NB4 (cell line): ENCODE measurements around the gene CNBD2.

Source experiments
- TF ChIP-seq, protein P1 (sequence below): IDR thresholded peaks from one replicate; pipeline ENCODE4 v1.5.1; 2012; ENCODE audit warnings: low read depth, low read length
- TF ChIP-seq, protein P2 (sequence below): IDR thresholded peaks from 2 replicates; pipeline ENCODE4 v1.6.1; 2011; ENCODE audit warnings: low read depth, low read length

DNA sequence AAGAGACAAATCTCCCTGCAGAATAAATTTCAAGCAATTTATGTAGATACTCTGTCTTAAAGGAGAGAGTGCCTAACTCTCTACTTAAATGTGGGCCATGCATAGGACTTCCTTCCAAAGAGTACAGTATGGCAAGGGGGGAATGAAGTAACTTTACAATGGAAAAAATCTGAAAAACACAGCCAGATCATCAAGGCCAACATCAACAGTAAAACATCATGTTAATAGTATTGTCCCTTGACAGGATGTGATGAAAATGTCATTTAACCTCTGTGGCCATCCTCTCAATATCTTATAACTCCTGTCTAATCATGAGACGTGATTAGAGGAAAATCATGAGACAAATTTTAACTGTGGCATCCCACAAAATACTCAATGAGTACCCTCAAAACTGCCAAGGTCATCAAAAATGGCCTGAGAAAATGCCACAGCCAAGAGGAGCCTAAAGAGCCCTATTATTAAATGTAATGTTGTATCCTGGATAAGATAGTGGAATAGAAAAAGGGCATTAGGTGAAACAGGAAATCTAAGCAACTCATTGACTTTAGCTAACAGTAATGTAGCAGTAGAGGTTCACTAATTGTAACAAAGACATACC, 47.5 kb downstream of the CNBD2 start:
- TF ChIP-seq, protein P1, sequence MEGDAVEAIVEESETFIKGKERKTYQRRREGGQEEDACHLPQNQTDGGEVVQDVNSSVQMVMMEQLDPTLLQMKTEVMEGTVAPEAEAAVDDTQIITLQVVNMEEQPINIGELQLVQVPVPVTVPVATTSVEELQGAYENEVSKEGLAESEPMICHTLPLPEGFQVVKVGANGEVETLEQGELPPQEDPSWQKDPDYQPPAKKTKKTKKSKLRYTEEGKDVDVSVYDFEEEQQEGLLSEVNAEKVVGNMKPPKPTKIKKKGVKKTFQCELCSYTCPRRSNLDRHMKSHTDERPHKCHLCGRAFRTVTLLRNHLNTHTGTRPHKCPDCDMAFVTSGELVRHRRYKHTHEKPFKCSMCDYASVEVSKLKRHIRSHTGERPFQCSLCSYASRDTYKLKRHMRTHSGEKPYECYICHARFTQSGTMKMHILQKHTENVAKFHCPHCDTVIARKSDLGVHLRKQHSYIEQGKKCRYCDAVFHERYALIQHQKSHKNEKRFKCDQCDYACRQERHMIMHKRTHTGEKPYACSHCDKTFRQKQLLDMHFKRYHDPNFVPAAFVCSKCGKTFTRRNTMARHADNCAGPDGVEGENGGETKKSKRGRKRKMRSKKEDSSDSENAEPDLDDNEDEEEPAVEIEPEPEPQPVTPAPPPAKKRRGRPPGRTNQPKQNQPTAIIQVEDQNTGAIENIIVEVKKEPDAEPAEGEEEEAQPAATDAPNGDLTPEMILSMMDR, result no peak
- TF ChIP-seq, protein P2, sequence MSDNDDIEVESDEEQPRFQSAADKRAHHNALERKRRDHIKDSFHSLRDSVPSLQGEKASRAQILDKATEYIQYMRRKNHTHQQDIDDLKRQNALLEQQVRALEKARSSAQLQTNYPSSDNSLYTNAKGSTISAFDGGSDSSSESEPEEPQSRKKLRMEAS, result no peak
